HG02943 (cell line): Measurements from ENCODE around the gene ALPK3.
"Not testable (repeated sequence)": the region's sequence is repeated elsewhere in the genome, so short reads cannot be mapped to it uniquely, and the experiment has no call there.

Experiments used
- ATAC-seq: cut with Tn5 transposase; IDR thresholded peaks from one replicate; pipeline ENCODE4 v1.9.1; 2021; ENCODE audit warnings: mild to moderate bottlenecking, low read depth, moderate library complexity; ENCODE audit not compliant: unreplicated experiment

Gene ALPK3

GRCh38 chr15:84842781-84843180 lies 25.6 kb downstream of the ALPK3 start:
- no peak for ATAC-seq

GRCh38 chr15:84844964-84845363 lies 27.8 kb downstream of the ALPK3 start:
- ATAC-seq, result no peak

- ATAC-seq, result not testable (repeated sequence)
Measured at GRCh38 chr15:84845631-84846030, 28.5 kb downstream of the ALPK3 start.

- no peak for ATAC-seq
Measured at GRCh38 chr15:84846269-84846668, 29.1 kb downstream of the ALPK3 start.

- no peak for ATAC-seq
Measured at GRCh38 chr15:84847382-84847781, 30.2 kb downstream of the ALPK3 start.

GRCh38 chr15:84852212-84852611 lies 35.1 kb downstream of the ALPK3 start:
- ATAC-seq, result no peak

- no peak for ATAC-seq
Measured at GRCh38 chr15:84855136-84855535, 38.0 kb downstream of the ALPK3 start.

- no peak for ATAC-seq
Measured at GRCh38 chr15:84855765-84856164, 38.6 kb downstream of the ALPK3 start.

- no peak for ATAC-seq
Measured at GRCh38 chr15:84856731-84857417, 39.7 kb downstream of the ALPK3 start.

- no peak for ATAC-seq
Measured at GRCh38 chr15:84857418-84858004, 40.4 kb downstream of the ALPK3 start.

GRCh38 chr15:84858231-84858630 lies 41.1 kb downstream of the ALPK3 start:
- no peak for ATAC-seq

- no peak for ATAC-seq
Measured at GRCh38 chr15:84859144-84859543, 42.0 kb downstream of the ALPK3 start.

GRCh38 chr15:84859651-84860050 lies 42.5 kb downstream of the ALPK3 start:
- ATAC-seq, result no peak

GRCh38 chr15:84861781-84862180 lies 44.6 kb downstream of the ALPK3 start:
- no peak for ATAC-seq

- ATAC-seq, result no peak
Measured at GRCh38 chr15:84862214-84862975, 45.2 kb downstream of the ALPK3 start.

GRCh38 chr15:84863565-84864443 lies 46.6 kb downstream of the ALPK3 start:
- no peak for ATAC-seq

- no peak for ATAC-seq
Measured at GRCh38 chr15:84864444-84864795, 47.3 kb downstream of the ALPK3 start.

GRCh38 chr15:84865074-84865569 lies 48.0 kb downstream of the ALPK3 start:
- ATAC-seq, result no peak

- no peak for ATAC-seq
Measured at GRCh38 chr15:84868037-84868880, 51.1 kb downstream of the ALPK3 start.

- ATAC-seq, result no peak
Measured at GRCh38 chr15:84869510-84869909, 52.4 kb downstream of the ALPK3 start.
